ENCODE results near the gene TRPM7. TPM values are rescaled to one million over a fixed set of nuclear protein-coding genes. Genes with fewer than 3 reads are reported as not detected.
"Not testable (repeated sequence)": the region's sequence is repeated elsewhere in the genome, so short reads cannot be mapped to it uniquely, and the experiment has no call there.

TRPM7 gene
- total RNA-seq, 1 experiment from 2014 or later = 35.4 TPM

DNA sequence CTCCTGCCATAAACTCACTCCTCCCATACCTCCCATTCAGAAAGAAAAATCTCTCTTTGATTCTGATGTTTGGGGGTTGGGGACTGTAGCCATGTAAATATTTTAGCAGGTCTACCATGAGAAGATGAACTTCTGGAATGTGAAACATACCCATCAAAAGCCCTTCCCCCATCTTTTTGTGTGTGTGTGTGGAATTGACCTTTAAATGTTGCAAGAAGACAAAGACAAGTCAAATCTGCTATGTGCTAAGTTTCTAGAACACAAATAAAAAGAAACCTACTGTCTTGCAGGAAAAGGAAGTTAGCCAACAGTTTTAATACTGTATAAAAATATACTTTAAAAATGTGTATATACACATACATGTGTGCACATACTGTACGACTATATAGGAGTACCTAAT, 110.4 kb downstream of the TRPM7 start:
- DNase-seq (ENCODE audit: low read depth) = no peak

GRCh38 chr15:50573842-50574241, 112.8 kb downstream of the TRPM7 start:
- DNase-seq (ENCODE audit: low read depth) = not testable (repeated sequence)

DNA sequence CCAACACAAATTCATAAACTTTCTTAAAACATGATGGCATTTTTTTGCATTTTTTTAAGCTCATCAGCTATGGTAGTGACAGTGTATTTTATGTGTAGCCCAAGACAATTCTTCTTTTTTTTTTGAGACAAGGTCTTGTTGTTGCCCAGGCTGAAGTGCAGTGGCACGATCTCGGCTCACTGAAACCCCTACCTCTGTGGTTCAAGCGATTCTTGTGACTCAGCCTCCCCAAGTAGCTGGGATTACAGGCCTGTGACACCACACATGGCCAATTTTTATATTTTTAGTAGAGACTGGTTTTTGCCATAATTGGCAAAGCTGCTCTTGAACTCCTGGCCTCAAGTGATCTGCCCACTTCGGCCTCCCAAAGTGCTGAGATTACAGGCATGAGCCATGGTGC, 122.8 kb downstream of the TRPM7 start:
- DNase-seq (ENCODE audit: low read depth) = no peak

DNA sequence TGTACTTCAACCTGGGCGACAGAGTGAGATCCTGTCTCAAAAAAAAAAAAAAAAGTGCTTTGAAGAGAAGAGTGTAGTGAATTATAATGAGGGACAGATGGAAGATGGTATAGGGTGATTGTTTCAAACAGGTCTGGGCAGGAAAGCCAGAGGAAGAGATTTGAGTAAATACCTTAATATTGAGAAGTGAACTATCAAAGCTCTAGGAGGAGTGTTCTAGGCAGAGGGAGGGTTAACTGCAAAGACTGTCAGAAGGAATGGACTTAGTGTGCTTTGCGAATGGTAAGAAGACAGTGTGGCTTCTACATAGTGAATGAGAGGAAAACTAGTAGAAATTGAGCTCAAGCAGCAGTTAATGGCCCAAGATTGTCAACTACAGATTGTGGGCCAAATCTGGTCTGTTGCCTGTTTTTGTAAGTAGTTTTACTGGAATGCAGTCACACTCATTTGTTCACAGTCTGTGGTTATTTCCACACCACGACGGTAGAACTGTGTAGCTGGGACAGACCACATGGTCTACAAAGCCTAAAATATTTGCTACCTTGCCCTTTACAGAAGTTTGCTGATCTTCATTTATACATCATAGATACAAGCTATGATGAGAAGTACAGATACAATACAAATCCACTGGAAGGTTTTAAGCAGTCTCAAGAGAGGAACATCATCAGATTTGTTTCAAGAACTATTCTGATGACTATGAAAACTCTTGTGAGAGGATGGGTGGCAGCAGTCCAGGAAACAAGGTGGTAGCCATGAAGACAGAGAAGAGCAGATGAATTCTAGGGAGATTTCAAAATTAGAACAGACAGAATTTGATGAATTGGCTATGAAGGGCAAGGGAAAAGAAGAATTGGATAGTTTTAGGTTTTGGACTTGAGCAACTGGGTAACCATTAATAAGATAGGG, 123.6 kb downstream of the TRPM7 start:
- no peak for DNase-seq (ENCODE audit: low read depth)

DNA sequence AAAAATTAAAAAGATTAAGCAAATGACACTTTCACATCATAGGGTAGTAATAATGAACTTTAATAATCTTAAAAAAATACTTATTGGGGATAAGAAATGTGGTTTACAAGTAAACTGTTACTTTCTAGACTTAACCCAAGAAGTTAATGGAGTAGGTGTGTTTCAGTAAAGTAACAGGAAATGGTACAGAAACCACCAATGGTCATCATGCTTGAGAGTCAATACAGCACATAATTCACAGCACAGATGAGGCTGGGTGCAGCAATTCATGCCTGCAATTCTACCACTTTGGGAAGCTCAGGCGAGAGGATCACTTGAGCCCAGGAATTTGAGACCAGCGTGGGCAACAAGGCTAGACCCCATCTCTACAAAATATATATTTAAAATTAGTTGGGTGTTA, 128.6 kb downstream of the TRPM7 start:
- DNase-seq (ENCODE audit: low read depth) = no peak

DNA sequence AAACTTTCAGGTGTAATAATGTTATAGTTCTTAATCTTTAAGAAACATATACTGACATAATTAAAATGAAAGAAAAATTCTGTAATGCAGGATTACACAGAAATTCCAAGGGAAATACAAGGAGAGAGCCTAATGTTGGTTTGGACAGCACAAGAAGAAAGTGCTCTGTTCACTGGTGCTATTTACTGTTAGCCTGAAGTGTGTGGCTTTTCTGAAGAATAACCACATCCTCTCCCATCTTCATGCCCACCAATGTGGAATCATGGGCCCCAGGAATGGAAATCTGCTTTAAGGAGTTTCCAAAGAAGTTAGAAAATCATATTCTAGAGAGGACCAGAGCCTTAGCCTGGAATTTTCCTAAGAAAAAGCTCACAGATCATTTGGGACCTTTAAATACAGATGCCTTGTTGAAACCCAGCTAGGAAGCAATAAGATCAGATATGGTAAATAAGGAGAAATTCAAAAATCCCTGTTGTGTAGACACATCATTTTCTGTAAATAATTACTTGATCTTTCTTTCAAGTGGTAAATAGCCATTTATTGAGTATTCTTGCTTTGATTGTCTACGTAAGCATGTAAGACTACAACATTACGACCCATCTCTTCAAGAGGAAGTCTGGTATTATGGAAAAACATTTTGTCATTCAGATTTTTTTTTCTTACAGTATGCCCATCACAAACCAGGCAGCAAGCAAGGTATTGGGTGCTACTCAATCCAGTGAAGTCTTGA, 129.8 kb downstream of the TRPM7 start:
- no peak for DNase-seq (ENCODE audit: low read depth)

DNA sequence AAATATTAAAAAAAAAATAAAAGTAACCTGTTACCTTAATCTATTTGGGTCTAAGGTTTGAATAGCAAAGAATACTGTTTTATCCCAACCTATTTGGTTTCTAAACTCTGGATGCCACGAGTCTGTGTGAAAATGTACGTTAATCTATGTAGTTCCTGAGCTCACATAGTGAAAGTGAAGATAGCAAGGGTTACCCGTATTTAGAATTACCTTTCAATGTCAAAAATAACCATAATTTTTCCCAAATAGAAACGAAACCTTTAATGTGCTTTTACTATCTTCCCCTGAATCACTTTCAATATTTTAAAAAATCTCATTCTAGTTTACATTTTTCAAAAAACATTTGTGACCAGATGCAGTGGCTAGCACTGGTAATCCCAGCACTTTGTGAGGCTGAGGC, 134.4 kb downstream of the TRPM7 start:
- no peak for DNase-seq (ENCODE audit: low read depth)

DNA sequence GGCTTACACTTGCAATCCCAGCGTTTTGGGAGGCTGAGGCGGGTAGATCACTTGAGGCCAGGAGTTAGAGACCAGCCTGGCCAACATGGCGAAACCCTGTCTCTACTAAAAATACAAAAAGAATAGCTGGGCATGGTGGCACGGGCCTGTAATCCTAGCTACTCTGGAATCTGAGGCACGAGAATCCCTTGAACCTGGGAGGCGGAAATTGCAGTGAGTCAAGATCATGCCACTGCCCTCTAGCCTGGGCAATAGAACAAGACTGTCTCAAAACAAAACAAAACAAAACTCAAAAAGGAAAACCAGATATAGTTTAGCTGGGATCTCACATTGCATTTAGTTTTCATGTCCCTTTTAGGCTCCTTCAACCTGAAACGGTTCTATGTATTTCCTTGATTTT, 137.3 kb downstream of the TRPM7 start:
- DNase-seq (ENCODE audit: low read depth) = peak; percentile 60

DNA sequence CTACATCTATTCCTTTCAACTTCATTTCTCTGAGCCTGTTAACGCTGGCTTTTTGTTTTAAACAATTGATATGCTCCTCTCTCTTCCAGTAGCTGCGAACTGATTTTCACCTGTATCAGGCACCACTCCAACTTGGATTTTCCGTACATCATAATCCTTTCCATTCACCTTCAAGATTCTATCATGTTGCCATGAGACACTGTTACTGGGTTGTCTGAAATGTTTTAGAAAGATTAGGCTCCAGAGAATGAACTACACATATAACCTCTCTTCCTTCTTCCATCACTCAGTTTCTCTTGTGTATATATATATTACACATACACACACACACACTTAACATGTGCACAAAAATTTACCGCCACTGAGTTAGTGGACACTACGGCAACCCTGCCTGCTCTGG, 140.0 kb downstream of the TRPM7 start, which contains the start of gene USP50:
Gene USP50, minus strand, starts transcription at position 101 of the 400 bp plus-strand sequence. CDS start 141 bp downstream, outside the sequence.
- DNase-seq (ENCODE audit: low read depth) = no peak

DNA sequence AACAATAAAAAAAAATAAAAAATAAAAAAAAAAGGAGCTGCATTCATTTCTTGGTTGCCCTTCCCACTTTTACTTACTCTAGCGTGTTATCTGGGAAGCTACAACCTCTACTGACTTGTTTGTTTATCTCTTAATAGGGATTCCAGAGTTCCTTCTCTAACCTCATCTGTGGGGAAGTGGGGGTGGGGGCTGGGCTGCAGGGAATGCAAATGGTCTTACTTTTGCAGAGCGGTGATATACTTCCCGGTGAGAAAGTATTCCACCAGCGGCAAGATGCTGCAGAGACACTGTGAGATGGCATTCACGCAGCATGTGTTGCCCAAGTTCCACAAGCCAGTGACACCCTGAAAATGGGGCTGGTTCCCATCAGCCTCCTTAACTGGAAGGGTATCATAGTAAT, 142.2 kb downstream of the TRPM7 start:
- DNase-seq (ENCODE audit: low read depth) = no peak

DNA sequence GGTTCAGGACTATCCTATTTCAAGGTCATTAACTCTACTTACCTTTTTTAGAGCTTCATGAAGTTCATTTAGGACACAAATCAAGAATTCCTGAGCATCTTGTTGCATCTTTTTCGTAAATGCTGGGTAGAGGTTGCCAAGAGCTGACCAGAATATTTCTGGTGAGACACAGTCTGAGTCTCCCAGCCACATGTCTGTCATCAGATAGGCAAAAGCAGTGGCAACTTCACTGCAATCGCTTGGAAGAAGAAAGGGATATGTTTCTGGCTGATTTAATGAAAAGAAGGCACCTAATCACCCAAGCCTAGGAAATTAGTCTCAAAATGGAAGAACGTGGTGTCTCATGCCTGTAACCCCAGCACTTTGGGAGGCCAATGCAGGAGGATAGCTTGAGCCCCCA, 143.0 kb downstream of the TRPM7 start:
- DNase-seq (ENCODE audit: low read depth) = no peak

- no peak for DNase-seq (ENCODE audit: low read depth)
Observed at GRCh38 chr15:50542887-50543210, 143.7 kb downstream of the TRPM7 start.

GRCh38 chr15:50531766-50532165, 154.8 kb downstream of the TRPM7 start:
- no peak for DNase-seq (ENCODE audit: low read depth)

GRCh38 chr15:50531163-50531562, 155.4 kb downstream of the TRPM7 start:
- no peak for DNase-seq (ENCODE audit: low read depth)

DNA sequence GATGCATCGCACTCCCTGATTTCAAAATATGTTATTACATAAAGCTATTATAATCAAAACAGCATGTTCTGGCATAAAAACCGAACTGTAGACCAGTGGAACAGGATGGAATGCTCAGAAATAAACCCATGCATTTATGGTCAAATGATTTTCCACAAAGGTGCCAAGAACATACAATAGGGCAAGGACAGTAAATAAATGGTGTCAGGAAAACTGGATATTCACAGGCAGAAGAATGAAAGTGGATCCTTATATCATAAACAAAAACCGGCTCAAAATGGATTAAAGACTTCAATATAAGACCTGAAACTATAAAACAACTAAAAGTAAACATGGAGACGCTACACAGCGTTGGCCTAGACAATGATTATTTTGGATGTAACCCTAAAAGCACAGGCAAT, 162.7 kb downstream of the TRPM7 start:
- DNase-seq (ENCODE audit: low read depth) = no peak

GRCh38 chr15:50519740-50520425, 166.7 kb downstream of the TRPM7 start:
- DNase-seq (ENCODE audit: low read depth) = peak; percentile 72

DNA sequence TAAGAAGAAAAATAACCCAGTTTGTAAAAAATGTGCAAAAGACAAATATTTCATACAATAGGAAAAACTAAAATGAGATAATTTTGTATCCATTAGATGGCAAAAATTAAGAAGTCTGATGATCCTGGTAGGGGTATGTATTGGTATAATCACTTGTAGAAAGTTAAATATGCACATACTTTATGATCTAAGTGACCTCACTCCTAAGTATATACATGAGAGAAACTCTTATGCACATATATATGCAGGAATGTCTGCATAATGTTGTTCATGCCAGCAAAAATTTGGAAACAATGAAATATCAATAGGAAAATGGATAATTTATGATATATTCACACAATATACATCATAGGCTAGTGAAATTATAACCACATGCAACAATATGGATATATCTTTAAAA, 173.6 kb downstream of the TRPM7 start:
- no peak for DNase-seq (ENCODE audit: low read depth)

Other genes with a start within 250 kb of the TRPM7 start
- gene USP50, start 140.1 kb downstream of the TRPM7 start, total RNA-seq (2014; rRNA removed; shearing (Covaris generic)) = not detected in 2 replicates
- 171 and 184 TPM in 2 replicates for gene SPPL2A, start 78.9 kb upstream of the TRPM7 start, total RNA-seq (2014; rRNA removed; shearing (Covaris generic))
- 16.4 and 18.7 TPM in 2 replicates for gene AP4E1, start 221.9 kb upstream of the TRPM7 start, total RNA-seq (2014; rRNA removed; shearing (Covaris generic))

Data from Daoy (cell line).